GM21529 (cell line): ENCODE data around the gene EPB41L4A.
"Not testable (repeated sequence)": the region's sequence is repeated elsewhere in the genome, so short reads cannot be mapped to it uniquely, and the experiment has no call there.

Source experiments
- ATAC-seq: cut with Tn5 transposase; IDR thresholded peaks from one replicate; pipeline ENCODE4 v1.9.1; 2021; ENCODE audit not compliant: unreplicated experiment

EPB41L4A gene

GRCh38 chr5:112263469-112263868 is 155.6 kb downstream of the EPB41L4A start:
- ATAC-seq = no peak

- ATAC-seq = no peak
Measured at GRCh38 chr5:112258571-112258970, 160.5 kb downstream of the EPB41L4A start.

- ATAC-seq = no peak
Measured at GRCh38 chr5:112257976-112258375, 161.1 kb downstream of the EPB41L4A start.

- no peak for ATAC-seq
Measured at GRCh38 chr5:112257005-112257404, 162.1 kb downstream of the EPB41L4A start.

- ATAC-seq = no peak
Measured at GRCh38 chr5:112254303-112254702, 164.8 kb downstream of the EPB41L4A start.

DNA sequence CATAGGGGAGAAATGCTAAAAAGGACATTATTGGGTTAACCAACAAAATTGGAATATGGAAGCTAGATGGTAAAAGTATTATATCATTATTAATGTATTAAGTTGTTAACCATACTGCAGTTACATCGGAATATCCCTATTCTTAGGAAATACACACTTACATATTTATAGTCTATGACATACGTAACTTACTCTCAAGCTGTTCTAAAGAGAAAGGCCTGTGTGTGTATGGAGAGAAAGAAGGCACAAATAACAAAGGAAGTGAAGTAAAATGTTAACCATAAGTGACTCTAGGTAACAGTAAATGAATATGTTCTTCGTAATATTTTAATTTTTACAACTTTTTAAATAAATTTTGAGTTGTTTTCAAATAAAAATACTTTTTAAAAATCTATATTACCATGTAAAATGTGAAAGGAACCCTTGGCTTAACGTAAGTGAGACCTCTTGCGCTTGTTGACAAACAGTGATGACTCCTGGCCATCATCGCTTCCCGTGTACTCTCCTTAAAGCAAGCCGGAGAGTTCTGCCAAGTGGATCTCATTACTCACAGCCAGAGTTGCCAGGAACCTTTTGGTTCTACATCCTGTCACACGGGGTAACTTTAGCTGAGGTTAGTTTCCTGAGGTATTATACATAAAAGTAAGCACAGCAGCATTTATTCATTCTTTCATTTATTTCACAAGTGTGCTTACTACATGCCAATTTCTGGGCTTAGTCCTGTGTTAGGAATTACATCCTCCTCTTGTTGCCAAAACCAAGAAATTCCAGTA is 165.4 kb downstream of the EPB41L4A start:
- no peak for ATAC-seq

DNA sequence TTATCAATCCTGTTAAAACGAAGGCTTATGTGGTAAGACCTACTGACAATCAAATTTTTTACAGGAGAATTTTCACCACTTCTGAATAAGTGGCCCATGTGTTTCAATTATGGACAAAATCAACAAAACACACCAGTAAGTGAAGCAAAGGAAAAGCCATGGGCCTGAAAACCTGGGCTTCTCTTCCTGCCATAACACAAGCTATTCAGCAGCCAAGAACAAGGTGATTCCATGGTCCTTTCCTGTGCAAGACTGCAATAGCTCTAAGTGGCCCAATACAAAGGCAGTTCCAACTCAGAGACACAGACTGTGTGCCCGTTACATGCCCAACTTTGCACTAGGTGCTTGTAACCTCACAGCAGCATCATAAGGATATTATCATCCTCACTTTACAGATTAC is 168.5 kb downstream of the EPB41L4A start:
- ATAC-seq = no peak

DNA sequence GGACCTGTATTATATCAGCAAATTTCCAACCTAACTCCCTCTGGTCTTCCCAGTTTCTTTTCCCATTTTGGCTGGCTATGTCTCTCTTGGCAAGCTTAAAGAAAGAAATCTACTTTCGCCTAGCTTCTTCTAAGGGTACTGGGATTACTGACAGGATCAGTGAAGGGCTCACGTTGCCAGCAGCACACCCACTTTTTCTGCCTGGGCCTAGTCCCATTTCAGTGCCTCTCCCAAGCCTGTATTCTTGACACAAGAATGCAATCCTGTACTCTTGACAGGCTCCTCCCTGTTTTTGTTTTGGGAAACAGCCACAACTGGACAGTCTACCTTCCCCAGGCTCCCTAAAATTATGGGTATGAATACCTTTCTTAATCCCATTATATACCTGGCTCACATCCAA is 170.5 kb downstream of the EPB41L4A start:
- ATAC-seq = no peak

- ATAC-seq = no peak
Measured at GRCh38 chr5:112247960-112248359, 171.1 kb downstream of the EPB41L4A start.

DNA sequence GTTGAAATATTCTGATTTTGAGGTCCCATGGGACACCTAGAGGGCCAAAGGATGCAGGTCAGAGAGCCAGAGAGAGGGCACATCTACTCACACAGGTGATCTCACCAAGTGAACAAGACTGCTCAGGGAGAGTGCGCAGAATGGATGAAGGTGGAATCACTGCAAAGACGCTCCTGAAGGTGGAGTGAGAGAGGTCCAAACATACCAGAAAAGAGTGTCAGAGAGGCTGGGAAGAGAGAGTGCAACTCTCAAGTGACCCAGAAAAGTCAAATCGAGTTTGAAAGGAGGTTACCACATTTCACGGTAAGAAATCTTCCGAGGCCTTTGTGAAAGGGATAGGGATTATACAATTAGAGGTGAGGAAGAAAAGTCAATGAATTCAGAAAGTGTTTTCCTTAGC is 173.4 kb downstream of the EPB41L4A start:
- ATAC-seq = no peak

- no peak for ATAC-seq
Measured at GRCh38 chr5:112239996-112240395, 179.1 kb downstream of the EPB41L4A start.

GRCh38 chr5:112238473-112238872 is 180.6 kb downstream of the EPB41L4A start:
- no peak for ATAC-seq

DNA sequence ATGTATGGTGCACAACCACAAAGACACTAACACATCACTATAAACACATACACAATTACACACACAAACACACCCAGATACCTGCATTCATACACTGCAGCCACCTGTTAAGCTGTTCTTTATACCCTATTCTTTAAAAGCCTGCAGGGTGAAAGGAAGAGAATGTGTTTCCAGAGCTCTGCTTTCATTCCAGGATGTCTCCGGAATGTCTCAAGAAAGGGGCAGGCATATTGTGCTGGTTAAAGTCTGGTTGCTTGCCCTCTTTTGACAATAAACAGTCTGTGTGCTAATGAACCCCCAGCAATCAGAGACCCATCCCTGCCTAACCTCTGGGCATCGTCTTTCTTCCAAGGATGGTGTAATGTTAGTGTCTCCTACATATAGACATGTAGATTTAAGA is 181.6 kb downstream of the EPB41L4A start:
- ATAC-seq = no peak

DNA sequence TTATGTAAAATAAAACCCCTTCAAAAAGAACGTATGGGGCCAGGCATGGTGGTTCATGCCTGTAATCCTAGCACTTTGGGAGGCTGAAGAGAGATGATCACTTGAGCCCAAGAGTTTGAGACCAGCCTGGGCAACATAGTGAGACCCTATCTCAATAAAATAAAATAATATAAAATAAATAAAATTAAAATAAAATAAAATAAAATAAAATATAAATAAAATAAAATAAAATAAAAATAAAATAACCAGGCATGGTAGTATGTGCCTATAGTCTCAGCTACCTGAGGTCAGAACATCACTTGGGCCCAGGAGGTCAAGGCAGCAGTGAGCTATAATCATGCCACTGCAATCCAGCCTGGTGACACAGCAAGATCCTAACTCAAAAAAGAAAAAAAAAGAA is 185.1 kb downstream of the EPB41L4A start:
- no peak for ATAC-seq

GRCh38 chr5:112232667-112233066 is 186.4 kb downstream of the EPB41L4A start:
- ATAC-seq = no peak

GRCh38 chr5:112230606-112231005 is 188.5 kb downstream of the EPB41L4A start:
- no peak for ATAC-seq

- no peak for ATAC-seq
Measured at GRCh38 chr5:112228667-112229066, 190.4 kb downstream of the EPB41L4A start.

- no peak for ATAC-seq
Measured at GRCh38 chr5:112227911-112228631, 191.0 kb downstream of the EPB41L4A start.

DNA sequence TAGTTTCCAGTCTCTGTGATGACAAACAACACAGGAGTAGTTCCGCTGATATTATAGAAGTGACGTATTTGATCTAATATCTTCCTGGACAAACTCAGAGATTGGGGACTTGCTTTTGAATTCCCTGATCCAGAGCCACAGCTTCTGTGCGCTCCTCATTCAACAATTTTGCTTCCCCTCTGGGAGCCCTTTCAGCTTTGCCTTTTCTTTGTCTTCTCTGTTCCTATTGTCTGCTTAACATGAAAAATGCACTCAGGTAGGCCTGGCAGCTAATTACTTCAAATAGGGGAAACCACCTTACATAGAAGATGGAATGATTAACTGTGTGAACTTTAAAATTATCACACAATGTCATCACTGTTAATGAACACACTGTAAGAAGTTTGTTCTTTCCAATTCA is 192.9 kb downstream of the EPB41L4A start:
- no peak for ATAC-seq

DNA sequence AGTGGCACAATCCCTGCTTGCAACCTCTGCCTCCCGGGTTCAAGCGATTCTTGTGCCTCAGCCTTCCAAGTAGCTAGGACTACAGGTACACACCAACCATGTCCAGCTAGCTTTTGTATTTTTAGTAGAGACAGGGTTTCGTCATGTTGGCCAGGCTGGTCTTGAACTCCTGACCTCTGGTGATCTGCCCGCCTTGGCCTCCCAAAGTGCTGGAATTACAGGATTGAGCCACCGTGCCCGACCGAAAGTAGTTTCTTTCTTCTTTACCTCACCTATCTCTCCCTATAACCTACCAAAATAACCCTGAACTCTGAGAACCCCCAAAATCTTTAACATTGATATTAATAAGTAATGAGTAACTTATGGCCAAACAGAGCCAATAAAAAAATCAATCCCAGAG is 196.1 kb downstream of the EPB41L4A start:
- not testable (repeated sequence) for ATAC-seq

- ATAC-seq = no peak
Measured at GRCh38 chr5:112221128-112221527, 197.9 kb downstream of the EPB41L4A start.

DNA sequence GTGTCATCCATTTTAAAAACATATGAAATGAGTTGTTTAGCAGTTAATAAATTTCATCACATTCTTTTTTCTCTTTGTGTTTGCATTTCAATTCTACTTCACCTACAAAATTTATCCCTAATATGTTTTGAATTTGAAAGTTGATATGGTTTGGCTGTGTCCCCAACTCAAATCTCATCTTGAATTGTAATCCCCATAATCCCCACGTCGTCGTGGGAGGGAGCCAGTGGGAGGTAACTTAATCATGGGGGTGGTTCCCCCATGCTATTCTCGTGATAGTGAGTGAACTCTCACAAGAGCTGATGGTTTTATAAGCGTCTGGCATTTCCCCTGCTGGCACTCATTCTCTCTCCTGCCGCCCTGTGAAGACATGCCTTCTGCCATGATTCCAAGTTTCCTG is 200.1 kb downstream of the EPB41L4A start:
- ATAC-seq = no peak
